HTR-8/SVneo (cell line): ENCODE data around the gene CLCN2.

Experiments
- DNase-seq: peaks from one replicate; pipeline ENCODE4 v3.0.0; 2011; ENCODE audit warnings: low spot score, mixed read lengths; ENCODE audit not compliant: insufficient read length
- FAIRE-seq: peaks from 2 replicates; lab custom pipeline; 2011; peaks lifted over from hg19 to GRCh38; lab: Jason Lieb, UNC

Gene CLCN2

DNA sequence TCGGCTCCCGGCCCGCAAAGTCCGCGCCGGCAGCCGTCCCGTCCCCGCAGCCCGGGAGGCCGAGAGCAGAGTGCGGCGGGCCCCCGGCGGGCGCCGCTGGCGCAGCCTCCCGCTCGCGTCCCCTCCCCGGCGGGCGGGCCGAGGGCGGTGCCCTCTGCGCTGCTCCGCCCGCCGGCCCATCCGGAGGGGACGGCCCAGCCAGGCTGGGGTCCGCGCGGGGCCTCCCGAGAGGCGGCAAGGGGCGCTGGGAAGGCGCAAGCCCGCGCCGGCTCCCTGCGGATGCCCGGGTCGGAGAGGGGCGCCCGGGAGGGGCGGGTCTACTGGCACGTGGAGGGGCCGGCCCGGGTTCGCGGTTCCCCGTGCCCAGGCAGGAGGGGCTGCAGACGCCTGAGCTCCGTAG is at the start of gene CLCN2, which contains the start of gene POLR2H:
Gene CLCN2 (minus strand): TSS at position 74 of the 400 bp plus-strand sequence. CDS start 126 bp downstream, outside the sequence.
Gene POLR2H (plus strand): TSS at position 179 of the 400 bp plus-strand sequence. CDS start 1,783 bp downstream, outside the sequence.
- DNase-seq (peak; percentile 59), FAIRE-seq (peak; percentile 72)

DNA sequence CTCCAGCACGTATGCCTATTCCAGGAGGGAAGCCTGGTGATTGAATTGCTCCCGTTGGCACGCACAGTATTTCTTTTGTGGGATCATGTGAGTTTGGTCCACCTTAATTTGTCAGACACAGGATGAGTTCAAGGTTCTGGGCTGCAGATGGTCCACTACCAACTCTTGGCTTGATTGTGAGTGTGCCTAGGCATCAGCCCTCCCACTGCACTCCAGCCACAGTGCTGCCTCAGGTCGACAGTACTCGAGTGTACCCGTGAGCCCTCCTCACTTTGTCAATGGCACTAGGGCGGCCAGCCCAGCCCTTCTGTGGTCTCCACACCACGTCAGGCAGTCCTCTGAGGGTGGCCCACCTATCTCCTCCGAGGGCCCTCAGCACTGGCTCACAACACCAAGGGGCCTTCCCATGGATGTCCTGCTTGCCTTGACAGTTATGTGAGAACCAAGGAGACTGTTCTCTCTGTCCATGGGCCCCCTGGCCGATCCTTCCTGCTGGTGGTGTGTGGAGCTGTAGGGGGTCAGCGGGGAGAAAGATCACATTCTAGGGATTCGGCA is 48.6 kb upstream of the CLCN2 start:
- FAIRE-seq: no peak
- DNase-seq: no peak

DNA sequence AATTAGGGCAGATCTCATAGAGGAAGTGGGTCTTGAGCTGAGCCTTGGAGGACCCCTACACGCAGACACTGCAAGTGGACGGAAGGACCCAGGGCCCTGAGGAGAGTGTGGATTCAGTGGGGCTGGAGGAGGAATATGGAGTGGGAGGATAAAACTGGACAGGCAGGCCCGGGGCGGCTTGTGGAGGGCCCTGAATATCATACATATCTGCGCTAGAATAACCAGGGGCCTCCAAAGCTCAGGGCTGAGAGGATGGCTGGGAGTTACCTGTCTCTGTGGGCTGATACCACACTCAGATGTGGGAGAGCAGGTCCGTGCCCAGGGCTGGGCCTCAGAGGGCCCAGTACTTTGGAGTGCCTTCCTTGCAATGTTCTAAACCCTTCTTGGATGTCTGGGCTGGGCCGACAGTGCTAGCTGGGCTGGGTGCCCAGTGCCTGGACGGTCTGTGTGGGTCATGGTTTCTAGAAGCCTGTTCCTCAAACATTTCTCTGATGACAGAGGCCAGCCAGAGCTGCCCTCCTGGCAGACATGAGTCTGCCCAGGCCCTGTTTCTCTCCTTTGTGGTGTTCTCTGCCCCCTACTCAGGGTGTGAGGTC is 48.0 kb upstream of the CLCN2 start:
- FAIRE-seq (no peak), DNase-seq (no peak)

DNA sequence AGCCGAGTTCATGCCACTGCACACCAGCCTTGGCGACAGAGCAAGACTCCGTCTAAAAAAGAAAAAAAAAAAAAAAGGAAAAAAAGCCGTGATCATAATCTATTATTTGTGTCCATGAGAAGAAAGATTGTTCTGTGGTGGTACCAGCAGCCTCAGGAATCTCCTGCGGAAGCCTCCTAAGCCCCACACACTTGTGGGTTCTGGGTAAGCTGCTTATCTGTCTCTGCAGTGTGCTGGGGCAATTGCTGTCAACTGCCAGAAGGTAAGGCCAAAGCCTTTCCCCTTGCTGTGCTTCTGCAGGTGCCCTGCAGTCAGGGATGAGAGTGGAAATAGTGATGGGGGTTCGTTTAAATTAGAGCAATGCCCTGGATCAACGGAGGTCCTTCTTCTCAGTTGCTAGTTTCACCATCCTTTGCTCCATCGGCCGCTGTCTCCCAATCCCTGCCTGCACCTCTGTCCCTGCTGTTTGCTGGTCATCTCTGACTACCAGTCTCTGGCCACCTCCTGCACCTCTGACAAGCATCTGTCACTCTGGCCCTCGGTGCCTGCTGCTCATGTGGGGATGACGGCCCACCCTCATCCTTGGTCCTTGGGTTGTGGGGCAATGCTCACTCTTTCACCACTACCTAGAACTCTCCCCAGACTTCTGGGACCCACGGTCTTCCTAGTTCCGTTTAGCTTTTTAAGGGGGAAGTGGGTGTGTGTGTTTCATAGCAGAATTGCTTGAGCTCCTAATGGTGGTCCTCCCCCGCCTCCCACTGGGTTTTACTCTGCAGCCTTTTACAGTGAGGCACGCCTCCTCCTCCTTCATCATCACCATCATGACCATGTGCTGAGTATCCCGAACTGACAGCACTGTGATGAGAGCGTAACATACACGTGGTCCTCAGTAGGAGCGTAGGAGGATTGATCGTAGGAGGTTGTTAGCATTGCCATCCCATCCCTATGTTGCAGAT is 43.9 kb upstream of the CLCN2 start:
- FAIRE-seq (no peak), DNase-seq (no peak)

DNA sequence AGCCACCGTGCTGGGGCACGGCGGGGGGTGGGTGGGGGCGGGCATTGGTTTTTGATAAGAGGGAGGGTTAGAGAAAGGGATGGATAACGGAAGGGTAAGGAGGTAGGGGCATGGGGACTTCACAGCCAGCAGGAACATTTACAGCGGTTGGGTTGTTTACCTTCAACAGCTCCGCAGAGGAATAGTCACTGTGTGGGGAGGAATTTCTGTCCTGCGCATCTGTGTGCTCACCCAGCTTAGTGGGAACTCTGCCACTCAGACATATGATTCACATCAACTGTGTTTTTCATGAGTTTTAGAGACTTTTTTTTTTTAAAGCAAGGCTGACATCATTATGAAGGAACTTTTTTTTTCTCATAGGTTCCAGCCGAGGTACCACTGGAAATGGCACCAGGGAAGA is 38.0 kb upstream of the CLCN2 start:
- DNase-seq (peak; percentile 37), FAIRE-seq (no peak)

DNA sequence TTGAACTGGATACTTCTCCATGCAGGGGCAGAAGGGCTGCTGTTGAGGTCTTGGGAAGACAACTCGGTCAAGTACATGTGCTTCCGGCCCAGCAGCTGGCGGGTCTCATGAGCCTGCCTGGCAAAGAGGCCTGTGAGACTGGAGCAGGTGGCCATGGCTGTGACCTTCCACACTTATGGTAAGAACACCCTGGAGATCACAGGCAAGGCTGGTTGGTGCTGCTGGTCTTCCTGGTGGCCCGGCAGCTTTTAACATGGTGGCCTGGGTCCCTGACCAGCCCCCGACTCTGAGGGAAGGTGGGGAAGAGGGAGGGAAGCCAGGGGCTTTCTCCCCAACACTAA is 33.9 kb upstream of the CLCN2 start:
- DNase-seq: no peak
- no peak for FAIRE-seq

DNA sequence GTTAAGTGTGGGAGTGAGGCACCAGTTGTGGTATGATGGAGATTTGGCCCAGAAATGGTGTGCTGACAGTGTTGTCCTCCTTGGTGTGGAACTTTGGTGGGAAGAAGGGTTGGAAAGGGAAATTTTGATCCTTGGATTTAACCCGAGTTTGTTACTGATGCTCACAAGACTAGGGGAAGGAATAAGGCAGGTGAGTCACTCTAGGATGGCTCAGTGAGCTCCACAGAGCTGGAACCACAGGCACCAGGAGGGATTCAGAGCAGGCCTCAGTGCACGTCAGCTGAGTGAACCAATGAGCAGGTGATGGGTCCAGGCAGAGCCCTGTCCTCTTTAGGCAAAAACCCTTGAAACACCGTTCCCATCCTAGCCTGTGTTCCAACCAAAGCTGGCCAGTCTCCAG is 29.9 kb upstream of the CLCN2 start:
- FAIRE-seq: no peak
- DNase-seq: no peak

DNA sequence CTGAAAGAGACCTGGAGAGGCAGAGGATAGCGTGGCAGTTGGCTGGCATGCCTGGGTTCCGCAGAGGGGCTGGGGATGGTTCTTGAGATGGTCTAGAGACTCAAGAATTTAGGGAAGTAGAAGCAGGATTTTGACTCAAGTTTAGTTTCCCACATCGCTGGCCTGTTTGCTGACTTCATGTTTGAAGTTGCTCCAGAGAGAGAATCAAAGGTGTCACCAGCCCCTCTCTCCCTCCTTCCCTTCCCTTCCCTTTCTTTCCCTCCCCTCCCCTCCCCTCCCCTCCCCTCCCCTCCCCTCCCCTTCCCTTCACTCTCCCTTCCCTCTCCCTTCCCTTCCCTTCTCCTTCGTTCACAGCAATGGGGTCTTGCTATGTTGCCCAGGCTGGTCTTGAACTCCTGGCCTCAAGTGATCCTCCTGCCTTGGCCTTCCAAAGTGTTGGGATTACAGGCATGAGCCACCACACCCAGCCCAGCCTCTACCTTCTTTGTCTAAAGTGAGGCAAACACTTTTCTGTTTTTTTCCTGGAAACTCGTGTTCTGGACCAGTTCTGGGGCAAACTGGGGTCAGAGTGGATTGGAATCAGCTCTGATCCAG is 28.6 kb upstream of the CLCN2 start:
- FAIRE-seq (no peak), DNase-seq (no peak)

DNA sequence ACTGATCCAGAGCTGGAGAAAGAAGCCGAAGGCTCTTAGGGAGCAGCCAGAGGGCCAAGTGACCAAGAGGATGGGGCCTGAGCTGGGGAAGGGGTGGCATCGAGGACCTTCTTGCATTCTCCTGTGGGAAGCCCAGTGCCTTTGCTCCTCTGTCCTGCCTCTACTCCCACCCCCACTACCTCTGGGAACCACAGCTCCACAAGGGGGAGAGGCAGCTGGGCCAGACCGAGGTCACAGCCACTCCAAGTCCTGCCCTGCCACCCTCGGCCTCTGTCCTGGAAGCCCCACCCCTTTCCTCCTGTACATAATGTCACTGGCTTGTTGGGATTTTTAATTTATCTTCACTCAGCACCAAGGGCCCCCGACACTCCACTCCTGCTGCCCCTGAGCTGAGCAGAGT is 28.0 kb upstream of the CLCN2 start:
- no peak for DNase-seq
- no peak for FAIRE-seq

DNA sequence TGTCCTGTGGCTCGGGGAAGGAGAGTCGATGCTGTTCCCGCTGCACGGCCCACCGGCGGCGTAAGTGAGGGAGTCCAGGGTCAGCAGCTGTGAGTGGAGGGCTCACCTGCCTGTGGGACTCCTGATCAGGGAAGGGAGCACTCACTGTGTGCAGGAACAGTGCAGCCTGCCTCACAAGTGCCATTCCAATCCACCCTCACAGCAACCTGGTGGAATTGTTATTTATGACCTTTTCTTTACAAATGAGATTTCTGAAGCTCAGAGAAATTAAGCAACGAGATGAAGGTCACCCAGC is 27.5 kb upstream of the CLCN2 start:
- DNase-seq: no peak
- no peak for FAIRE-seq

DNA sequence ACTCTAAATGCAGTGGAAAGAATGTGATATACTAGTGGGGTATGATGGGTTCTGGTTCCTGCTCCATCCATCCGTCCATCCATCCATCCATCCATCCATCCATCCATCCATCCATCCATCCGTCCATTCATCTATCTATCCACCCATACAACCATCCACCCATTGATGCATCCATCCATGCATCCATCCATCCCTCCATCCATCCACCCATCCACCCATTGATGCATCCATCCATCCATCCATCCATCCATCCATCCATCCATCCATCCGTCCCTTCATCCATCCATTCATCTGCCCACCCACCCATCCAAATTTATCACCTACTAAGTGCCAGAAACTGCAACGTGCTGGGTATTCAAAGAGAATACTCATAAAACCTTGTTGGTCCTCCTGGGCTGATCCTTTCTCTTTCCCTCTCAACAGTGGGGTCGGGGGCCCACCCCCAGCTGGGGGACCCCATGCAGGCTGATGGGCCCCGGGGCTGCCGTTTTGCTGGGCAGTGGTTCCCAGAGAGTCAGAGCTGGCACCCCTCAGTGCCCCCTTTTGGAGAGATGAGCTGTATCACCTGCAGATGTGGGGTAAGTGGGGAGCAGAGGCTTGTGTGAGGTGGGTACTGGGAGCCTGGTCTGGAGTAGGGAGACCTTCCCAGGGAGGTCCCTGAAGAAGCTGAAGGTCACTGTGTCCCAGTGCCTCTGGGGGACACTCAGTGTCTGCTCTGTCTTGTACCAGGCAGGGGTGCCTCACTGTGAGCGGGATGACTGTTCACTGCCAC is 26.9 kb upstream of the CLCN2 start:
- FAIRE-seq (no peak), DNase-seq (no peak)

DNA sequence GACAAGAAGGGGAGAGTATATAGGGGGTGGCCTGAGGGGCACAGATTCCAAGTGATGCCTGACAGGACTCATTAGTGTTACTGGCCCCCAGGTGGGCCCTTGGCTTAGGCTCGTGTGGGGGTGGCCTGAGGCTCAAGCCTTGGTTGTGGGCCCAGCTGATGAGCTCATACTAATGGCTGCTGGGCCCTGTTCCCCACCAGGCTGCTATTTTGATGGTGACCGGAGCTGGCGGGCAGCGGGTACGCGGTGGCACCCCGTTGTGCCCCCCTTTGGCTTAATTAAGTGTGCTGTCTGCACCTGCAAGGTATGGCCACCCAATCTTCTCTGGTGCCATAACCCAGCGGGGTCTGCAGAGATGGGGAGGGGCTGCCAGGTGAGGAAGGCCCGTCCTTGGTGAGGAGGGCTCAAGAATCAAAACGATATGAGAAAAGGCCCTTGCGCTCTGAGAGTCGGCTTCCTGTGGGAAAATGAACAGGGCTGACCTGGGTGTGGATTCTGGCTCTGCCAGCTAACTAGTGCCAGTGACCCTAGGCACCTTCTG is 25.8 kb upstream of the CLCN2 start:
- DNase-seq (no peak), FAIRE-seq (no peak)

DNA sequence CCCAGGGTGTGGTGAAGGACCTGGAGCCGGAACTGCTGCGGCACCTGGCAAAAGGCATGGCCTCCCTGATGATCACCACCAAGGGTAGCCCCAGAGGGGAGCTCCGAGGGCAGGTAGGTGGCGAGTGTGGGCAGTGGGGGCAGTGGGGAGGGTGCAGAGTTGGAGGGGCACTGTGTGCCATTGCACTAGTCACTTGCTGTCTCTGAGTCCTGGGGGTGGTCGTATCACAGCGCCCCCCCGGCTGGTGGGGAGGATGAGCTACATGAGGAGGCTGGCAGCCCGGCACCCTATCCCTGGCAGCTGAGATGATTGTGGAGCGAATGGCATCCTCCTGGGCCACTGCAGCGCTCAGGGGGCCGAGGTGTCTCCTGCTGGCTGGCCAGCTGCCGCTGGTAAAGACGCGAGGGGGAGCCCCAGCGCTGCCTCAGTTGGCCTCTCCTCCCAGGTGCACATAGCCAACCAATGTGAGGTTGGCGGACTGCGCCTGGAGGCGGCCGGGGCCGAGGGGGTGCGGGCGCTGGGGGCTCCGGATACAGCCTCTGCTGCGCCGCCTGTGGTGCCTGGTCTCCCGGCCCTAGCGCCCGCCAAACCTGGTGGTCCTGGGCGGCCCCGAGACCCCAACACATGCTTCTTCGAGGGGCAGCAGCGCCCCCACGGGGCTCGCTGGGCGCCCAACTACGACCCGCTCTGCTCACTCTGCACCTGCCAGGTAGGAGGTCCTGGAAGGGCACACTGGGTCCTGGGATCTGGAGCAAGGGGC is 24.8 kb upstream of the CLCN2 start:
- no peak for DNase-seq
- no peak for FAIRE-seq

DNA sequence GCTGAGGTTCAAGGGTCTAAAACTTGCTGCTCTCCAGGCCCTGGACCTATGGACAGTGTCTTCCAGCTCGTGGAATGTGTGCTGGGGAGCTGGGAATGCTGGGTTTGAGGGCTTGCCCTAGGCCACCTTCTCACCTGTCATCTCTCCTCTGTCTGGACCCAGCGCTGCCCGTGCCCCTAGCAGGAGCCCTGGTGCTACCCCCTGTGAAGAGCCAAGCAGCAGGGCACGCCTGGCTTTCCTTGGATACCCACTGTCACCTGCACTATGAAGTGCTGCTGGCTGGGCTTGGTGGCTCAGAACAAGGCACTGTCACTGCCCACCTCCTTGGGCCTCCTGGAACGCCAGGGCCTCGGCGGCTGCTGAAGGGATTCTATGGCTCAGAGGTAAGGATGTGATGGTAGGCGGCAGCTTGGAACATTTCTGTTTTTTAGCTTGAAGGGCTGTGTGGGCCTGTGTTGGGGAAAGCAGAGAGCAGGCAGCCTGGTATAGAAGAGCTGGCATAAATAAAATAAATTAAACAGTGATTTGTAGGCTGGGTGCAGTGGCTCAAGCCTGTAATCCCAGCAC is 23.5 kb upstream of the CLCN2 start:
- FAIRE-seq (no peak), DNase-seq (no peak)

DNA sequence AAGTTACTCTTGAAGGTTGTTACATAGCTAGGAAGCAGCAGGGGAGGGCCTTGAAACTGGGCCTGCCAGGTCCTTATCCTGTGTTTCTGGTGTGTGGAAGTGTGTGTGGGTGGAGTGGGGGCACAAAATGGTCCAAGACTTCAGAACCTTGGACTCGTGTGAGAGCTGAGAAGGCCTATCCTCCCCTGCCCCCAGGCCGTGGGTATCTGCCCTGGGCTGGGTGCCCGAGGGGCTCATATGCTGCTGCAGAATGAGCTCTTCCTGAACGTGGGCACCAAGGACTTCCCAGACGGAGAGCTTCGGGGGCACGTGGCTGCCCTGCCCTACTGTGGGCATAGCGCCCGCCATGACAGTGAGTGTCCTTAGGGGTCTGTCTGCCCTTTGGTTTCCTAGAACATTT is 22.9 kb upstream of the CLCN2 start:
- FAIRE-seq (no peak), DNase-seq (no peak)

DNA sequence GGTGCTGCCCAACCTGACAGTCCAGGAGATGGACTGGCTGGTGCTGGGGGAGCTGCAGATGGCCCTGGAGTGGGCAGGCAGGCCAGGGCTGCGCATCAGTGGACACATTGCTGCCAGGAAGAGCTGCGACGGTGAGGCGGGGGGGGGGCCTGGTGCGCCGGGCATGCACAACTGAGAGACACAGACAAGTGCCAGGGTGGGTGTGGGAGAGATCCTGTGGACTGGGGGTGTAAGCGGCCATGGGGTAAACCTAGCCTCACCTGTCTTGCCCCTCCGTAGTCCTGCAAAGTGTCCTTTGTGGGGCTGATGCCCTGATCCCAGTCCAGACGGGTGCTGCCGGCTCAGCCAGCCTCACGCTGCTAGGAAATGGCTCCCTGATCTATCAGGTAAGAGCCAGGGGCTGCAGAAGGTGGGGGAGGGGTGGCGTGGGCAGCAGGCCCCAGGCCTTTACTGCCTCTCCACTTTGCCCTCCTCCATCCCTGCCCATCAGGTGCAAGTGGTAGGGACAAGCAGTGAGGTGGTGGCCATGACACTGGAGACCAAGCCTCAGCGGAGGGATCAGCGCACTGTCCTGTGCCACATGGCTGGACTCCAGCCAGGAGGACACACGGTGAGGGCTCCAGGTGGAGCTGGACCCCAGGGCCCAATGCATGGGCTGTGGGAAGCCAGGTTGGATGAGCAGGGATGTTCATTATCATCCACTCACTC is 21.8 kb upstream of the CLCN2 start:
- no peak for FAIRE-seq
- no peak for DNase-seq

DNA sequence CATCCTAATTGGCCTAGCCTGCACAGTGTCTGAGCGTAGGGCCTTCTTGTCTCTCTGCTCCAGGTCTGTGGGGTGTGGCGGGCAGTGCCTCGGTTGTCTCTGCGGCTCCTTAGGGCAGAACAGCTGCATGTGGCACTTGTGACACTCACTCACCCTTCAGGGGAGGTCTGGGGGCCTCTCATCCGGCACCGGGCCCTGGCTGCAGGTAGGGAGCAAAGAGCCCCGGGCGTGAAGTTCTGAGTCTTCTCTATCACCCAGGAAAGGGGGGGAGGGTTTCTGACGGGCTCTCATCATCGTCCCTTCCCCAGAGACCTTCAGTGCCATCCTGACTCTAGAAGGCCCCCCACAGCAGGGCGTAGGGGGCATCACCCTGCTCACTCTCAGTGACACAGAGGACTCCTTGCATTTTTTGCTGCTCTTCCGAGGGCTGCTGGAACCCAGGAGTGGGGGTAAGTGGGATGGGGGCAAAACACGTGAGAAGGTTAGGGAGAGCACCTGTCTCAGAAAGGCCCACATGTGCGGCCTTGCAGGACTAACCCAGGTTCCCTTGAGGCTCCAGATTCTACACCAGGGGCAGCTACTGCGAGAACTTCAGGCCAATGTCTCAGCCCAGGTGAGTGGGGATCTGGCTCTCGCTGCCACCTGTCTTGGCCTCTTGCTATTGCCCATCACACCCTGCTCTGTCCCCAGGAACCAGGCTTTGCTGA is 21.1 kb upstream of the CLCN2 start:
- no peak for FAIRE-seq

More for the DNA sequence above, 21.1 kb upstream of the CLCN2 start:
- DNase-seq: no peak
